HG02571 (cell line): ENCODE measurements around the gene ZNF76.
A peak's percentile ranks its signal among the peaks of the same experiment; 100 is the strongest.
"Not testable (repeated sequence)": the region's sequence is repeated elsewhere in the genome, so short reads cannot be mapped to it uniquely, and the experiment has no call there.

Source experiments
- ATAC-seq: cut with Tn5 transposase; IDR thresholded peaks from one replicate; pipeline ENCODE4 v1.9.1; 2021; ENCODE audit warnings: mild to moderate bottlenecking, moderate library complexity; ENCODE audit not compliant: unreplicated experiment

The ZNF76 gene

DNA sequence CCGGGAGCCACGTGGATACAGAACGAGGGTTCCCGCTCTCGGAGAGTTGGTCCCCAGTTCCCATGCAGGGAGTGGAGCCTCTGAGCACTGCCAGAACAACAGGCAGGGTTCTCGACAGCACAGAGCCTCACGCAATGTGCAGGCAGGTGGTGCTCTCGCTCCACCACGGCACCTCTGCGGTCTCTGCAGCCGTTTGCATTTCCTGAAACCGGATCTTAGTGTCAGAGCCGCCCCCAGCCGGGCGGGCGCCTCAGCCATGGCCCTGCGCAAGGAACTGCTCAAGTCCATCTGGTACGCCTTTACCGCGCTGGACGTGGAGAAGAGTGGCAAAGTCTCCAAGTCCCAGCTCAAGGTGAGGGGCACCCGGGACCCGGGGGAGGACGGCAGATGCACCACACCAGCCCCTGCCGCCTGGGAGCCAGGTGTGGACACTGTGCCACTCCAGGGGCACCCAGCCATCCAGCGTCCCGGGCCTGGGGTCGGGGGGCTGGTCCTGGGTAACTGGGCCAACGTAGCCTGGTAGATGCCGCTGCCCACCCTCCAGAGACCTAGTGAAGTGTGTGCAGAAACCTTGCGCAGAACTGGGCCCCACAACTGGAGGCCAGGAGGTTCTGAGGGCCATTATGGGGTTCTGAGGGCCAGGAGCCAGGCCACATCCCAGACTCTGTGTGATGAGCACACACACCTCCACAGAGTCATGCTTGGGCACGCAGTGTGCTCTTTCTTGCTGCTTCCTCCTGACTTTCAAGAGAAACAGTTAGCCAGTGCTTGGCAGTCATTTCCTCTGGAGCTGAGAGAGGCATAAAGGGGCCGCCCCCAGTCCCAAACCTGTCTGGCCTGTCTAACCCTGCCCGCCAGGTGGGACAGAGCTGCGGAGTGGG lies 38.3 kb downstream of the ZNF76 start, which contains the start of gene DEF6:
DEF6 (plus strand) TSS at position 218 of the 881 bp plus-strand sequence; CDS start at position 257, 39 bp downstream.
- peak; percentile 57 for ATAC-seq

DNA sequence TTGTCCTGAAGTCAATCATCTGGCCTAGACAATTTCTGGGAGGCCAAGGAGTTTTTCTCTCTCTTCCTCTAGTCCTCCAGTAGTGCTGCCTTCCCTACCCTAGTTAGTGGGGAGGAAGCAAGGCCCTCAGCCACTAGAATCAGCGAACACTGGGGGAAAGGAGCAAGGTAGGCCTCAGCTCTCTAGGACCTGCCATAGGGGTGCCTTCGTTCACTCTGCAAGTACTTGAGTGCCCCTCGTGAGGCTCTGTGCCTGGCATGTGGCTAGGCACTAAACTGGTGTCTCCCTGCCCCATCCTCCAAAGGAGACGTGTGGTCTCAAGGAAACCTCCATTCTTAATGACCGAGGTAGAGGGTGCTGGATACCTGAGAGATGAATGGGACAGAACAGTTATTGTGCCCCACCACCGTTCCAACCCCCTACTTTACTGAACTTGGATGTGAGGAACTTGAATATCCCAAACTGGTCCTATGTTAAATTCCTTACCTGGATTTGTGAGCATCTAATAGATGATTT lies 39.1 kb downstream of the ZNF76 start:
- no peak for ATAC-seq

DNA sequence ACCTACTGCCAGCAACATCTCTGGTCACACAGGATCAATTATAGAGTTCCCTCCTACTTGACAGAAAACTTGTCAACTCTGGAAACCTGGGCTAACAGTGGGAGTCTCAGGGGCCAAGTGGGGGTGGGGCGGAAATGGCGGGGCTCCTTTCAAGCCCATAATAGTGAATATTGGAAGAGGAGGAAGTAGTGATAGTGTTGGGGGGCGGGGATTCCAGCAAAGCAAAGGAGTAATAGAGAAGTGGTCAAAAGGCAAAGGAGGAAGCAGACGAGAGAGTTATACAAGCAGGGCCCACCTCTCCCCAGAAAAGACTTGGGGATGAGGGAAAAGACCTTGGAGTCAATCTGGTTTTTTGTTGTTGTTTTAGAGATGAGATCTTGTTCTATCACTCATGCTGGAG lies 40.1 kb downstream of the ZNF76 start:
- ATAC-seq, result no peak

DNA sequence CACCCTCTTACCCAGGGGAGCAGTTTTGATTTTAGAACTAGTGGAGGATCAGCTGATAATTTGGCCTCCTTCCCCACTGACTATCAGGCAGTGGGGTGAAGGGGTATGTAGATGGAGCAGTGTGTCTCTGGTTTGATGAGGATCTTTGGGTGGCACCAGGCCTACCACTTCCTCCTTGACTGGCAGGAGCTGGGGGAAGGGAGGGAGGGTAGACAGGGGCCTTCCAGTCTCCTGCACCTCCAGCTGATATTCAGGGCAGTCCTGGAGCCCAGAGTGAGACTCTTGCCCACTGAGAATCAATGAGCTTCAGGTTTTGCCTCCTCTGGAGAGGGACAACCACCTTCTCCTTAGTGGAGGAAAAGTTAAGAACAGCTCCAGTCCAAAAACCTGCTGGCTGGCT lies 41.3 kb downstream of the ZNF76 start:
- ATAC-seq, result no peak

DNA sequence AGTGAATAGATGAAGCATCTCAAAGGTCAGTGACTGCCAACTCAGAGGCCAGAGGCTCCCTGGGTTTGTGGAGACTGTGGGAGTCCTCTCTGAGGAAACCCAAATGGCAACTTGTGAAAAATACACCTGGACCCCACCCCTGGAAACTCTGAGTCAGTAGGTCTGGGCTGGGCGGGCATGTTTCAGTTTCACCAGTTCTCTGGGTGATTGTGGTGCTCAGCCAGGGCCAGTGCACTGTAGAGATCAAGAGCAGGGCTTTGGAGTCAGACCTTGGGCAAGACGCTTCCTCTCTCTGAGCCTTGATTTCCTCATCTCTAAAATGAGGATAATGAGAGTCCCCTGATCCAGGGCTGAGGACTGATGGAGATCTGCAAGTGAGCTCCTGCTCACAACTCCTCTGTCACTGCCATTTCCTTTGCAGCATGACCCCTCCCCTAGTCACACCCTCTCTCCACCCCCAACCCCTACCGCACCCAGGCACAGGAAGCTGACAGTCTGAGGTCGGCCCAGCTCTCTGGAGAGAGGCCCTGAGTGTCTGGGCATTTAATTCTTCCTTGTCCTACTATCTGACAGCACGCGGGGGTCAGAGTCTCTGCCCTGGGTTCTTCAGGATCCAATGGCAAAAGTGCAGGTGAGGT lies 43.2 kb downstream of the ZNF76 start:
- peak; percentile 81 for ATAC-seq

DNA sequence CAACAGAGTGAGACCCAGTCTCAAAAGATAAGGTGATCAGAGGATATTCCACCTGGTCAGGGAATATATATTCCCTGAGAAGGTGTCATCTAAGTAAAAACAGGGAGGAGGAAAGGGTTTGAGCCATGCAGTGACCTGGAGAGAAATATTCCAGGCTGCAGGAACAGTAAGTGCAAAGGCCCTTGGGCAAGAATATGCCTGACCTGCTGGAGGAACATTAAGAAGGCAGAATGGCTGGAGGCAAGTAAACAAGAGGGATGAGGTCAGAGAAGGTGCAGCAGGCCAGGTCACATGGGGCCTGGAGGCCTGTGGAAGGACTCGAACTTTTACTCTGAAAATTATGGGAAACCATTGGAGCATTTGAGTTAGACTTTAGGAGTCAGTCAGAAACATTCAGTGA lies 44.8 kb downstream of the ZNF76 start:
- ATAC-seq, result no peak

DNA sequence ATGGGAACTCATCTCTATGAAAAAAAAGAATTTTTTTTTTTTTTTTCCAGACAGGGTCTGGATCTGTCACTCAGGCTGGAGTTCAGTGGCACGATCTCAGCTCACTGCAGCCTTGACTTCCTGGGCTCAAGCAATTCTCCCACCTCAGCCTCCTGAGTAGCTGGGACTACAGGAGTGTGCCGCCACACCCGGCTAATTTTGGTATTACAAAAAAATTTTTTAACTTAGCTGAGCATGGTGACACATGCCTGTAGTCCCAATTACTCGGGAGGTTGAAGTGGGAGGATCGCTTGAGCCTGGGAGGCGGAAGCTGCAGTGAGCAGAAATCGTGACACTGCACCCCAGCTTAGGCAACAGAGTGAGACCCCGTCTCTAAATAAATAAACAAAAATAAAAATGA lies 45.6 kb downstream of the ZNF76 start:
- ATAC-seq, result no peak

DNA sequence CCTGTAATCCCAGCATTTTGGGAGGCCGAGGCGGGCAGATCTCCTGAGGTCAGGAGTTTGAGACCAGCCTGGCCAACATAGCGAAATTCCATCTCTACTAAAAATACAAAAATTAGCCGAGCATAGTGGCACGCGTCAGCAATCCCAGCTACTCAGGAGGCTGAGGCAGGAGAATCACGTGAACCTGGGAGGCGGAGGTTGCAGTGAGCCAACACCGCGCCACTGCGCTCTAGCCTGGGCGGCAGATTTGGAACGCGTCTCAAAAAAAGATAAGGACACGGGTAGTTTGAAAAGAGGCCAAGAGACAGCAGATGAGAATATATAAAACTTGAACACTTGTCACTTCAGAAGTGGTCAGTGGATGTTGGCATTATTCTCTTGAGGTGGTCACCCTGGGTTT lies 47.6 kb downstream of the ZNF76 start:
- ATAC-seq, result not testable (repeated sequence)

DNA sequence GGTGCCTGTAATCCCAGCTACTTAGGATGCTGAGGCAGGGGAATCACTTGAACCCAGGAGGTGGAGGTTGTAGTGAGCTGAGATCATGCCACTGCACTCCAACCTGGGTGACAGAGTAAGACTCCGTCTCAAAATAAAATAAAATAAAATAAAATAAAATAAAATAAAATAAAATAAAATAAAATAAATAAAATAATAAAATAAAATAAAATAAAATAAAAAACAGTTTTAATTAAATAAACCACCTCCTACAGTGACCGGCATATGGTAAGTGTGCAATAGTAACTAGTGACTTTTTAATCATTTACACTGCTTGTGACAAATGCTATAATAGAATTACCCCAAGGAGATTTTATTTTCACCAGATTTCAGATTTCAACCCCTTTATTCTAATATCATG lies 49.0 kb downstream of the ZNF76 start:
- not testable (repeated sequence) for ATAC-seq

DNA sequence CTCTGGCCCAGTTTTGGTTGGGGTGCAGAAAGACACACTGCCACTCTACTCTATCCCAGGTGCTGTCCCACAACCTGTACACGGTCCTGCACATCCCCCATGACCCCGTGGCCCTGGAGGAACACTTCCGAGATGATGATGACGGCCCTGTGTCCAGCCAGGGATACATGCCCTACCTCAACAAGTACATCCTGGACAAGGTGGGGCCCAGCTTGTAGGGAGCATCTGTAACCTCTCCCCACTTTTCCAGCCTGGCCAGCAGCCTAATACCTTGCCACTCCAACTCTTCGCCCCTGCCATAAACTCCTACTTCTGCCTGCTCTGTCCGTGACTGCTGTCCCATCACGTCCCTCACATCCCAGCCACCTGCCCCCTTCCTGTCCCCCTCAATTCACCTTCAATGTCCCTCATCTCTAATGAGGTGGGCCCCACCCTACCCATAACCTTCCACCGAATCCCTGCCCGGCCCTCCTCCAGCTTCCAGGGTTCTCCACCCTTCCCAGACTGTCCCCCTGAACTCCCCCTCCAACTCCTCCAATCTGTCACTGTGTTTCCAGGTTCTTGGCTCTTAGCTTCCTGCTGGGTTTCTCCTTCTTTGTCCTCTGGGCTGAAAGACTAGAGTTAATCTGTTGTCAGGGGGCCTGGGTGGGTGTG lies 50.2 kb downstream of the ZNF76 start:
- ATAC-seq, result no peak

DNA sequence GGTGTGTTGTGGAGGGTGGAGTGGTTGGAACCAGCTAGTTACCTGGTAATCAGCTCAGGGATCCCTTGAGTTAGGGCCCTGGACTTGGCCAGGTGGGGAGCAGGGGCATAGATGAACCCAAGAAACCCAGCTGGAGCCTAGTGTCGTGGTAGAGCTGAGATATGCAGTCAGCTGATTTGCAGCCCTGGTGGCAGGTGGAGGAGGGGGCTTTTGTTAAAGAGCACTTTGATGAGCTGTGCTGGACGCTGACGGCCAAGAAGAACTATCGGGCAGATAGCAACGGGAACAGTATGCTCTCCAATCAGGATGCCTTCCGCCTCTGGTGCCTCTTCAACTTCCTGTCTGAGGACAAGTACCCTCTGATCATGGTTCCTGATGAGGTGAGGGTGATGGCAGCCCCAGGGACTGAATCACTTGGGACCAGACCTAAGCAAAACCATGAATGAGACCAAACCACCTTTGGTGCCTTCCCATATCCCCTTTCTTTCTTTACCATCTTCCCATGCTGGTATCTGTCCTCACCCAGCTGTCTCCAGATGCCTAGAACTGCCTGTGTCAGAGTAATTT lies 50.8 kb downstream of the ZNF76 start:
- ATAC-seq, result no peak

DNA sequence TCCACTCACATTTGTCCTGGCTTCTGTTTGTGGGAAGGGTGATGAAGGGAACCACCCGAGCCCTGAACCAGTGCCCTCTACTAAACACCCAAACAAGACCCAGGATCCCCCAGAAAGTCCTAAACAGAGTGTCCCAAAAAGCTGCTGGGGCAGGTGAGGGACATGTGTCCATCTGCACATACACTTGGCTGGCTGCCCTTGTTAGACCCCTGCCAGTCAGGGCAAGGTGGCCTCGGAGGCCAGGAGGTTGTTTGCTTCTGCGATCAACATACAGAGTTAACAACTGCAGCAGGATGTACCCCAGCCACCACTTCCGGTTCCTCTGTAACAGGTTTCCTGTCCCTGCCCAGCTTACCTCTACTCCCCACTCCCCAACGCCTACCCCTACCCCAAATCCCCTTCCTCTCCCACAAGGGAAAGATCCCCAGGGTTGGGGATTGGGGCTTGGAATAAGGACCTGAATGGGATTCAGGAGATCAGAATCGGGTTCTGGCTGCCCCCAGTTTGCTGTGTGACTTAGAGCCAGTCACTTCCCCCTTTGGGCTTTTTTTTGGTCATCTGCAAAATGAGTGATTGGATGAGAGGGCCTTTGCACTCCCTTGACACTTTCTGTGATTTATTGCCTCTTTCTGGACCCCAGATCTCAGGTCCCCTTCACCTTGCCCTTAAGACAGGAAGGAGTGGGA lies 52.0 kb downstream of the ZNF76 start:
- no peak for ATAC-seq

DNA sequence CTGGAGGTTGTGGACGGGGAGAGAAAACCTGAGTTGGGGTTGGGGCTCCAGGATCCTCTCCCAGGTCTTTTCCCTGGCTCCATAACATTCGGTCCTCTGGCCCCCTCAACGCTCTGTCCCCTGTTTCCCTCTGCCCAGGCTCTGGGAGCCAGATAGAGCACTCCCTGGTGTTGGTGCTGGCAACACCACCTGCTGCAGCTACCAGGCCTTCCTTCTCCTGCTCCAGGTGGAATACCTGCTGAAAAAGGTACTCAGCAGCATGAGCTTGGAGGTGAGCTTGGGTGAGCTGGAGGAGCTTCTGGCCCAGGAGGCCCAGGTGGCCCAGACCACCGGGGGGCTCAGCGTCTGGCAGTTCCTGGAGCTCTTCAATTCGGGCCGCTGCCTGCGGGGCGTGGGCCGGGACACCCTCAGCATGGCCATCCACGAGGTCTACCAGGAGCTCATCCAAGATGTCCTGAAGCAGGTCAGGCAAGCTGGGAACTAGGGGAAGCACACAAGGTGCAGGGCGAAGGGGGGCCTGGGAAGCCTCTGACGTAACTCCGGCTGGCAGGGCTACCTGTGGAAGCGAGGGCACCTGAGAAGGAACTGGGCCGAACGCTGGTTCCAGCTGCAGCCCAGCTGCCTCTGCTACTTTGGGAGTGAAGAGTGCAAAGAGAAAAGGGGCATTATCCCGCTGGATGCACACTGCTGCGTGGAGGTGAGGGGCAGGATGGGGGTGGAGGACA lies 52.7 kb downstream of the ZNF76 start:
- ATAC-seq, result no peak

DNA sequence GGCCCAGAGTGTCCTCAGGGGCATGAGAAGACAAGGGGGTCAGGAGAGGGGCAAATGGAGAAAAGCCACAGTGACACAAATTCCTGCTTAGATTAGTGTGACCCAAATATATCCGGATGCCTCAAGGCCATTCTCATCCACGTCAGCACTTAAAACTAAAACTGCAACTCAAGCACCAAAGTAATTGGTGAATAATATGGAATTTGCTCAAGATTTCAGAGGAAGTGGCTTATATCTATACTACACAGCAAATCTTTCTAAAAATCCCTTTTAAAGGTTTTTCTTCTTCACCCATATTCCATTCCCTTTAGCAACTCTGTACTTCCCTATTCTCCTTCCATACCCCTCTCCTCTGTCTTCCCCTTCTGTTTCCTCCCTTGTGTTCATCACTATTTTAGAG lies 53.3 kb downstream of the ZNF76 start:
- ATAC-seq, result no peak

DNA sequence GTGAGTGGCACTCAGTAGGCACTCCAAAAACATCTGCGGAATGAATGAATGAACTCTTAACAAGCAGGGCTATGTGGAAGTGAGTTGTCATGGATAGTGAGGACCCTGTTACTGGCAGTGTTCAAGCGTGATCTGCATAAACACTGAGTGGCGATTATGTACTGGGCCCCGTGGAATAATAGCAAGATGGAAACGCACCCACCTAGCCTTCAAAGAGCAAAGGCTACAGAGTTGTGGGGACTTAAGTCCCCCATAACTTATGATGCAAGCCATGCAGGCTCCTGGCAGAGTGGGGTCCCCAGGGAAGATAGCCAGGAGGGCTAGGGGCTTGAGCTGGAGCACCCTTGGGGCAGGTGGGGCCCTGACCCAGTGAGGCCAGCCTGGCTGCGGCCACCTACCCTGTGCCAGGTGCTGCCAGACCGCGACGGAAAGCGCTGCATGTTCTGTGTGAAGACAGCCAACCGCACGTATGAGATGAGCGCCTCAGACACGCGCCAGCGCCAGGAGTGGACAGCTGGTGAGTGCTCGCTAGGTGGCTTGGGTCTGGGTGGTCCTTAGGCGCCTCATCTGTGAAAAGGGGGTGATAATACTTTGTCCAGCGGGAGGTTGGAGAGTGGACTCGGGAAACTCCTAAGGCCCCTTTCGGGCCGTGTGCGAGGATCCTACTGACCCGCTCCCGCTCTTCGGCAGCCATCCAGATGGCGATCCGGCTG lies 58.1 kb downstream of the ZNF76 start:
- ATAC-seq, result no peak

DNA sequence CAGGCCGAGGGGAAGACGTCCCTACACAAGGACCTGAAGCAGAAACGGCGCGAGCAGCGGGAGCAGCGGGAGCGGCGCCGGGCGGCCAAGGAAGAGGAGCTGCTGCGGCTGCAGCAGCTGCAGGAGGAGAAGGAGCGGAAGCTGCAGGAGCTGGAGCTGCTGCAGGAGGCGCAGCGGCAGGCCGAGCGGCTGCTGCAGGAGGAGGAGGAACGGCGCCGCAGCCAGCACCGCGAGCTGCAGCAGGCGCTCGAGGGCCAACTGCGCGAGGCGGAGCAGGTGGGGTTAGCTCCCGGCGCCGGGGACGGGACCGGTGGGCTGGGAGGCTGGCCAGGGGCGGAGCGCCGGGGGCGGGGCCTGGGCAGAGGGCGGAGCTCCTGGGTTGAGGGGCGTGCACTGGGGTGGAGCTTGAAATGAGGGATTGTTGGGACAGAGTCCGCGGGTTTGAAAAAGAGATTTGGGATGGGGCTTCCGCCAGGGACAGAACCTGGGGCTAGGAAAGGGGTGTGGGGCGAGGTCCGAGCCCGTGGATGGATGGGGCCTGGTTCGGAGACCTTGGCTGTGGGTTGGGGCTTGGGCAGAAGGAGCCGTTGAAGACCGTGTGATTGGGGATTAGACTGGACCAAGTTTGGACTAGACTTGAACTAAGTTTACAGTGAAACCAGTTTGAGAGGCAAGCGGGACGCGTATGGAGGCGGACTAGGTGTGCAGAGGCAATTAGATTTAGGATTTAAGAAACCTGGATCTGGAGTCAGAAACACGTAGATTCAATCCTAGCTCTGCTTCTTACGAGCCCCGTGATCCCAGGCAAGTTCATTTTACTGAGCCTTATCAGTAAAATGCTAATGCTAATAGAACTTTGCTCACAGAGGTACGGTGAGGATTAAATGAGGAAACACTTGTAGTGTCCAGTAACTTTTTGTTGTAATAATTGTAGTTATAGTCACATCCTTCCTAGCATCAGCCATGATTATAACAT lies 58.9 kb downstream of the ZNF76 start:
- ATAC-seq, result no peak

DNA sequence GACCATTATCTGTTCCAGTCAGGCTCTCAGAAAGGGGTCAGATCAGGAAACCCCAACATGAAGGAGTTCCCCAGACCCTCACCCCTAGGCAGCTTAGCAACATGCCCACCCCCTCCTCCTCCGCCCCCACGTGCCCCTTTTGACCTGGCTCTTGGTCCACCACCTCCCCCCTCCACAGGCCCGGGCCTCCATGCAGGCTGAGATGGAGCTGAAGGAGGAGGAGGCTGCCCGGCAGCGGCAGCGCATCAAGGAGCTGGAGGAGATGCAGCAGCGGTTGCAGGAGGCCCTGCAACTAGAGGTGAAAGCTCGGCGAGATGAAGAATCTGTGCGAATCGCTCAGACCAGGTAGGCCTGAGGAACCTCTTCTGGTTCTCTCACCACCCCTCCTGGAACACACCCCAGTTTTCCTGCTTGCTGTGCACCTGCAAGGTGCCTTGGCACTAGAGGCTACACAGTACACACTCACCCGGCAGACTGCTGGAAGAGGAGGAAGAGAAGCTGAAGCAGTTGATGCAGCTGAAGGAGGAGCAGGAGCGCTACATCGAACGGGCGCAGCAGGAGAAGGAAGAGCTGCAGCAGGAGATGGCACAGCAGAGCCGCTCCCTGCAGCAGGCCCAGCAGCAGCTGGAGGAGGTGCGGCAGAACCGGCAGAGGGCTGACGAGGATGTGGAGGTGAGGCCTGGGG lies 60.0 kb downstream of the ZNF76 start:
- ATAC-seq, result no peak

DNA sequence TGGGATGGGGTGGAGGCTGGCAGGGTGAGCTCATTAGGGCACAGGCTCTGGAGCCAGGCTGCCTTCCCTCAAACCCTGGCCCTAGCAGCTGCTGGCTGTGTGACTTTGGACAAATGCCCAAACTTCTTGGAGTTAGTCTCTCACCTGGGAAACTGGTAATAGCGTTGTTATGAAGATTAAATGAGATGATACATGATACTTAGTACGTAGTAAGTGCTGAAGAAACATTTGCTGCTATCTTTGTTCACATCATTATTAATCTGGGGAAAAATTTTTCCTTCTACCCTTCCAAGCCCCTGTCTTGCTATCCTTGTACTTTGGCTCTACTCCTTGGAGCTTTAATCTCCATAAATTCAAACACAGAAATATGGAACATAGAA lies 60.5 kb downstream of the ZNF76 start:
- no peak for ATAC-seq
